A673 (cell line): ENCODE measurements around the gene ZIK1. TPM values are rescaled to one million over a fixed set of nuclear protein-coding genes. Genes with fewer than 3 reads are reported as not detected.

ENCODE experiments used
- BruUV-seq: library from RNA; stranded (reverse); fragments of 400-500 nt; replicated peaks from 2 replicates; lab custom pipeline; 2021; lab: Mats Ljungman, UMichigan
- CTCF ChIA-PET: fragments of 300-600 bp; sonication (Branson Sonifier 250); formaldehyde crosslinking; loops from one replicate; lab custom pipeline; 2022; ENCODE audit warnings: antibody characterized with exemption; lab: Charles Lee
- POLR2A ChIA-PET: fragments of 300-600 bp; sonication (Branson Sonifier 250); formaldehyde crosslinking; loops from one replicate; lab custom pipeline; 2022; ENCODE audit warnings: antibody characterized with exemption; ENCODE audit not compliant: low non-redundant PET; lab: Charles Lee
- DNase-seq: peaks from one replicate; pipeline ENCODE4 v3.0.0-alpha.2; 2015; ENCODE audit warnings: low spot score
- H3K27ac ChIP-seq: fragments of 200-600 bp; sonication (generic); 2 replicates; pipeline ENCODE4 v1.5.1; 2016; ENCODE audit warnings: mixed run types, low read depth, mild to moderate bottlenecking, mixed read lengths, antibody characterized with exemption, low read length; ENCODE audit not compliant: poor library complexity, severe bottlenecking
- H3K27me3 ChIP-seq: fragments of 200-600 bp; sonication (generic); replicated peaks from 2 replicates; pipeline ENCODE4 v1.6.1; 2017; ENCODE audit warnings: mixed run types, low read depth, mild to moderate bottlenecking, mixed read lengths, antibody characterized with exemption, low read length; ENCODE audit not compliant: insufficient read depth, poor library complexity
- H3K36me3 ChIP-seq: fragments of 200-600 bp; sonication (generic); 2 replicates; pipeline ENCODE4 v1.6.1; 2016; ENCODE audit warnings: mixed run types, mild to moderate bottlenecking, mixed read lengths, antibody characterized with exemption, low read length; ENCODE audit not compliant: insufficient read depth, poor library complexity, severe bottlenecking
- H3K4me1 ChIP-seq: fragments of 200-600 bp; sonication (generic); 2 replicates; pipeline ENCODE4 v1.6.1; 2017; ENCODE audit warnings: mixed run types, mild to moderate bottlenecking, mixed read lengths, antibody characterized with exemption, low read length; ENCODE audit not compliant: insufficient read depth, poor library complexity, severe bottlenecking
- H3K4me3 ChIP-seq: fragments of 200-600 bp; sonication (generic); 2 replicates; pipeline ENCODE4 v1.5.1; 2016; ENCODE audit warnings: low read depth, mixed run types, mild to moderate bottlenecking, mixed read lengths, low read length; ENCODE audit not compliant: poor library complexity, severe bottlenecking
- H3K9me3 ChIP-seq: fragments of 200-600 bp; sonication (generic); 2 replicates; pipeline ENCODE4 v1.6.1; 2016; ENCODE audit warnings: mixed run types, low read depth, mild to moderate bottlenecking, mixed read lengths, antibody characterized with exemption, low read length; ENCODE audit not compliant: poor library complexity, severe bottlenecking
- EZH2 ChIP-seq: fragments of 200-600 bp; sonication (generic); IDR thresholded peaks from 2 replicates; pipeline ENCODE4 v1.6.1; 2017; ENCODE audit warnings: borderline replicate concordance, low read depth, mild to moderate bottlenecking, mixed read lengths, antibody characterized with exemption, low read length; ENCODE audit not compliant: poor library complexity, severe bottlenecking
- intact Hi-C: fragments of 100-400 bp; cut with micrococcal nuclease; formaldehyde crosslinking; loops from one replicate; pipeline ENCODE4 v1.10.0; 2022; ENCODE audit not compliant: unreplicated experiment
- total RNA-seq: library from RNA; stranded (reverse); gene quantifications from 2 replicates; pipeline ENCODE4 v1.2.3, GENCODE V29; 2021
- TF ChIP-seq, protein P1 (sequence below): fragments of 300-800, 200-600 bp; sonication (generic); conservative IDR thresholded peaks from 2 replicates; pipeline ENCODE4 v1.5.1; 2017; ENCODE audit warnings: low read depth, mild to moderate bottlenecking, antibody characterized with exemption, low read length, moderate library complexity, mixed read lengths

Gene ZIK1
- total RNA-seq, 1 experiment from 2014 or later = 16.7 TPM

- Histone ChIP-seq H3K4me3 (no peak overlapping the region), H3K36me3 (no peaks in the 10 kb centered on the region), H3K9me3 (peaks cover 65% of the 10 kb centered on the region), H3K27ac (no peak overlapping the region), H3K4me1 (no peaks in the 10 kb centered on the region), H3K27me3 (no peaks in the 10 kb centered on the region)
- DNase-seq = no peak
- no TSS peak for BruUV-seq
- TF ChIP-seq, protein P1, sequence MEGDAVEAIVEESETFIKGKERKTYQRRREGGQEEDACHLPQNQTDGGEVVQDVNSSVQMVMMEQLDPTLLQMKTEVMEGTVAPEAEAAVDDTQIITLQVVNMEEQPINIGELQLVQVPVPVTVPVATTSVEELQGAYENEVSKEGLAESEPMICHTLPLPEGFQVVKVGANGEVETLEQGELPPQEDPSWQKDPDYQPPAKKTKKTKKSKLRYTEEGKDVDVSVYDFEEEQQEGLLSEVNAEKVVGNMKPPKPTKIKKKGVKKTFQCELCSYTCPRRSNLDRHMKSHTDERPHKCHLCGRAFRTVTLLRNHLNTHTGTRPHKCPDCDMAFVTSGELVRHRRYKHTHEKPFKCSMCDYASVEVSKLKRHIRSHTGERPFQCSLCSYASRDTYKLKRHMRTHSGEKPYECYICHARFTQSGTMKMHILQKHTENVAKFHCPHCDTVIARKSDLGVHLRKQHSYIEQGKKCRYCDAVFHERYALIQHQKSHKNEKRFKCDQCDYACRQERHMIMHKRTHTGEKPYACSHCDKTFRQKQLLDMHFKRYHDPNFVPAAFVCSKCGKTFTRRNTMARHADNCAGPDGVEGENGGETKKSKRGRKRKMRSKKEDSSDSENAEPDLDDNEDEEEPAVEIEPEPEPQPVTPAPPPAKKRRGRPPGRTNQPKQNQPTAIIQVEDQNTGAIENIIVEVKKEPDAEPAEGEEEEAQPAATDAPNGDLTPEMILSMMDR = no peak
- TF ChIP-seq EZH2 = no peak
- ChIA-PET CTCF (no interaction called here), POLR2A (no interaction called here)
- intact Hi-C loops = no loop called here
Measured at GRCh38 chr19:57563547-57563946, 20.4 kb upstream of the ZIK1 start.

- Histone ChIP-seq H3K4me3 (no peak overlapping the region), H3K9me3 (peaks cover 75% of the 10 kb centered on the region), H3K4me1 (no peaks in the 10 kb centered on the region), H3K36me3 (peaks cover 2% of the 10 kb centered on the region), H3K27me3 (no peaks in the 10 kb centered on the region), H3K27ac (no peak overlapping the region)
- no peak for TF ChIP-seq EZH2
- TF ChIP-seq, protein P1 = no peak
- BruUV-seq = no TSS peak
- intact Hi-C loops = no loop called here
- DNase-seq = no peak
- POLR2A ChIA-PET = no interaction called here
- CTCF ChIA-PET = no interaction called here
Measured at GRCh38 chr19:57566396-57567265, 17.3 kb upstream of the ZIK1 start.

DNA sequence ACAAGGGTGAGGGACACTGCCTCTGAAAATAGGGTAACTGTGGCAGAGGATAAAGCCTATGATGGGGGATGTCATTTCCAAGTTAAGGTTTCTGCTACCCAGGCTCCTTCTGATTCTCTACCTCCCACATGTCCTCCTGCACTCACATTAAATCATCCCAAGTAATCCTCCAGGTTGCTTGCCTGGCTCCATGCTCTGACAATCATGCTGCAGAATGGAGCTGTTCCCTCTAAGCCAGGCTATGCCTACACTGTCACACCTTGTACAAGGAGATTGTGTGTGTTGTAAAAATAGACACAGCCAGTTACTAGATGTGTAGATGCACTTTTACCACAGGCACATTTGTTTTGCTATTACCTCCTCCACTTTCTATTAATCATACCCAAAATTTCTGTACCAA, 13.2 kb upstream of the ZIK1 start:
- H3K9me3 ChIP-seq = peaks cover 84% of the 10 kb centered on the region
- TF ChIP-seq EZH2 = no peak
- TF ChIP-seq, protein P1 = no peak
- H3K4me3 ChIP-seq = no peak overlapping the region
- DNase-seq = no peak
- no TSS peak for BruUV-seq
- H3K36me3 ChIP-seq = peaks cover 37% of the 10 kb centered on the region
- no peaks in the 10 kb centered on the region for H3K4me1 ChIP-seq
- H3K27me3 ChIP-seq = no peaks in the 10 kb centered on the region
- intact Hi-C loops = no loop called here
- POLR2A ChIA-PET = no interaction called here
- no peak overlapping the region for H3K27ac ChIP-seq
- CTCF ChIA-PET = no interaction called here
